ENCODE data around the gene OSMR.

DNA sequence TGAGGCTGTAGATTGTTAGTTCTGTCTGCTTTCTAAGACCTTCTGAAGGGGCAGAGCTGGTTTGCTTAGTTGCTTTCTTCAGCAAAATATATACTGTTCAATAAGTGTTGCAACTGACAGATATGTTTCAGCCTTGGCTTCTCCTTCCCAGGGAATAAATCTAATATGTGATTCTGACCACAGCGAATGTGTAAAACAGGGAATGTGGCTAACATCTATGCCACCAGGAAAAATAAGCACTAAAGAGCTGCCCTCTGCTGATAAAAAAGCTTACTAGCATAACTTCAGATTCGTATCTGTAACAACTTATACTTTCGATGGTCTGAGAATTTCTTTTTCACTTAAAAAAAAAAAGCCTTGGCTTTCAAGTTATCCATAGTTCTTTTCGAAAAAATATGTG, 13.0 kb upstream of the OSMR start:
- no peak for TF ChIP-seq POLR2A (IDR thresholded peaks at IDR 0.05)
- TF ChIP-seq, protein P1, sequence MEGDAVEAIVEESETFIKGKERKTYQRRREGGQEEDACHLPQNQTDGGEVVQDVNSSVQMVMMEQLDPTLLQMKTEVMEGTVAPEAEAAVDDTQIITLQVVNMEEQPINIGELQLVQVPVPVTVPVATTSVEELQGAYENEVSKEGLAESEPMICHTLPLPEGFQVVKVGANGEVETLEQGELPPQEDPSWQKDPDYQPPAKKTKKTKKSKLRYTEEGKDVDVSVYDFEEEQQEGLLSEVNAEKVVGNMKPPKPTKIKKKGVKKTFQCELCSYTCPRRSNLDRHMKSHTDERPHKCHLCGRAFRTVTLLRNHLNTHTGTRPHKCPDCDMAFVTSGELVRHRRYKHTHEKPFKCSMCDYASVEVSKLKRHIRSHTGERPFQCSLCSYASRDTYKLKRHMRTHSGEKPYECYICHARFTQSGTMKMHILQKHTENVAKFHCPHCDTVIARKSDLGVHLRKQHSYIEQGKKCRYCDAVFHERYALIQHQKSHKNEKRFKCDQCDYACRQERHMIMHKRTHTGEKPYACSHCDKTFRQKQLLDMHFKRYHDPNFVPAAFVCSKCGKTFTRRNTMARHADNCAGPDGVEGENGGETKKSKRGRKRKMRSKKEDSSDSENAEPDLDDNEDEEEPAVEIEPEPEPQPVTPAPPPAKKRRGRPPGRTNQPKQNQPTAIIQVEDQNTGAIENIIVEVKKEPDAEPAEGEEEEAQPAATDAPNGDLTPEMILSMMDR (IDR thresholded peaks at IDR 0.05) = no peak
